ENCODE measurements around the gene SLC9A3.

The SLC9A3 gene

DNA sequence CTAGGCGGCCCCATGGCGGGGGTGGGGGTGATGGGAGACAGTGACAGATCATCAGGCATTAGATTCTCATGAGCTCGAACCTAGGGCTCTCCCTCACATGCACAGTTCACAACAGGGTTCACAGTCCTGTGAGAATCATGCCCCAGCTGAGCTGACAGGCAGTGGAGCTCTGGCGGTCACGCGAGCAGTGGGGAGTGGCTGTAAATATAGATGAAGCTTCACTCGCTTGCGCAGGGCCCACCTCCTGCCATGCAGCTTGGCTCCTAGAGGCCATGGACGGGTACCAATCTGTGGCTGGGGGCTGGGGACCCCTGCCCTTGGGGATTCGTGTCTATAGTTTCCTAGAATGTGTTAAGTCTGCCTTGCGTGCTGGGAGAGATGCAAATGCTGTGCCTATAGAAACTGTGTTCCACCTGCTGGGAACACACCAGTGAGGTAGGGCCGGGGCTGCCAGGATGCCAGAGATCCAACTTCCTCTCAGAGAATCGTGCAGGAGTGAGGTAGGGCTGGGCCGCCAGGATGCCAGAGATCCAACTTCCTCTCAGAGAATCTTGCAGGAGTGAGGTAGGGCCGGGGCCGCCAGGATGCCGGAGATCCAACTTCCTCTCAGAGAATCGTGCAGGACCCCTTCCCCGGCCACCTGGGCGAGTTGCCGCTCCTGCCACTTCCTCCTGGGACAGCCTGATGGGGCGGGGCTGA is 95.3 kb downstream of the SLC9A3 start:
- DNase-seq (ENCODE audit: low spot score) = no peak

DNA sequence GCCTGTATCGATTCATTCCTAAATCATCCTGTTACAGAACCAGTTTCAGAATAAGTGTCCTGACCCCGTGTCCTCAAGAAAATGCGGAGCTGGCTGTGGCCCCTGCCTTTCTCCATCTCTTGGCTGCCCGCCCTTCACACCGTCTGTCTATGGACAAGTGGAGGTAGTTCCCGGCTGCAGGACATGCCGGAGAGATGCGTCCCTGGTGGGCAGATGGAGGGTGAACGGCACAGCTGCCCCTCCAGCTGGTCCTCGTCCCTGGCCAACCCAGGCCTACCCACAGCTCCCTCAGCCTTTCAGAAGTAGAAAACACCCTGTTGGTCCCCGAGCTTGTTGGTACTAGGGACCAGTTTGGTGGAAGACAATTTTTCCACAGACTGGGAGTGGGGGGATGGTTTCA is 96.0 kb downstream of the SLC9A3 start:
- DNase-seq (ENCODE audit: low spot score) = no peak

DNA sequence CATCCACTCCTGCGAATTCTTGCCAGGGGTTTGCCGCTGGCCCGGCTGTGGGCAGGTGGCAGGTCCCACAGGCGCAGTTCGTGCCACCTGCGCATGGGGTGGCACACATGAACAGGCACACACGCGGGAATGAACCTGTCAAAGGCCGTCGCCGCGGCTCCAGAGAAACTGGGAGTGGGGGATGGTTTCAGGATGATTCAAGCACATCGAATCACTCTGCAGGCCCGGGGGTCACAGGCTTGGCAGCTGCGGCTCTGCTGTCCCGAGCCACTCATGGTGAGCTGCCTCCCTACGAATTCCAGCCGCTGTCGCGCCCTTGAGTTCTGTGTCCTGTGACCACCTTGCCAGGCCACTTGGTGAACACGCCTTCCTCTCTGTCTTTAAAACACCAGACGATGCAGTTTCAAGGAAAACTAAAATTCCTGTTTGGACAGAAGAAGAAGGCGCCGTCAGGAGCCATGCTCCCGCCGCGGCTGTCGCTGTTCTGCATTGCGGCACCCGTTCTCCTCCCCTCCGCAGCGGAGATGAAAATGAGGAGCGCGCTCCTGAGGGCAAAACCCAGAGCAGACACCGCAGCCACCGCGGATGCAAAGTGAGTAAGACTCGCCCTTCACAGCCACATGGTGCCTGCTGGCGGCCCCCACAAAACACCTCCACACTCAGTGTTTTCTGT is 96.7 kb downstream of the SLC9A3 start:
- DNase-seq (ENCODE audit: low spot score) = no peak

DNA sequence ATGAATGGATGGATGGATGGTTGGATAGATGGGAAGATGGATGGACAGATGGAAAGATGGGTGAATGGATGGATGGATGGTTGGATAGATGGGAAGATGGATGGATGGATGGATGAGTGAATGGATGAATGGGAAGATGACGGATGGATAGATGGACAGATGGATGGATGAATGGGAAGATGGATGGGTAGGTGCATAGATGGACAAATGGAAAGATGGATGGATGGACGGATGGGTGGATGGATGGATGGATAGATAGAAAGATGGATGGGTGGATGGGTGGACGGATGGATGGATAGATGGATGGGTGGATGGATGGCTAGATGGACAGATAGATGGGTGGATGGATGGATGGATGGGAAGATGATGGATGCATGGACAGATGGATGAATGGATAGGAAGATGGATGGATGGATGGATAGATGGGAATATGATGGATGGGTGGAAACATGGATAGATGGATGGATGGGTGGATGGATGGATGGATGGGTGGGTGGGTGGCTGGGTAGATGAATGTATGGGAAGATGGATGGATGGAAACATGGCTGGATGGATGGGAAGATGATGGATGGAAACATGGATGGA is 97.8 kb downstream of the SLC9A3 start:
- no peak for DNase-seq (ENCODE audit: low spot score)

DNA sequence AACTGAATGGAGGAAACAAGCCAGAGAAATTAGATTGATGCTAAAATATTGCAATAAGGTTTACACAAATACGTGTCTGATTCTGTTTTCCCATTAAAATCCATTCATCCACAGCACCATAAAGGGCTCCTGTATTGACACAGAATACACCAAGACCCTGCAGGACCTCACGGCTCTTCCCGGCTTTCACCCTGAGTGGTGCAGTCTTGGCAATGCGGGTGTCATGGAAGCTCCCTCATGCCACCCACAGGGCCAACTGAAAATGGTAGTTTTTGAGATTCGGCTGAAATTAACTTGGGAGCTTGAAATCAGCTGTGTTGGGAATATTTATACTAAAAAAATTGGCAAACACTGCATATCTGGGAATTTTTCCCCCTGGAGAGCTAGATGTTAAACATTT is 98.5 kb downstream of the SLC9A3 start:
- no peak for DNase-seq (ENCODE audit: low spot score)

DNA sequence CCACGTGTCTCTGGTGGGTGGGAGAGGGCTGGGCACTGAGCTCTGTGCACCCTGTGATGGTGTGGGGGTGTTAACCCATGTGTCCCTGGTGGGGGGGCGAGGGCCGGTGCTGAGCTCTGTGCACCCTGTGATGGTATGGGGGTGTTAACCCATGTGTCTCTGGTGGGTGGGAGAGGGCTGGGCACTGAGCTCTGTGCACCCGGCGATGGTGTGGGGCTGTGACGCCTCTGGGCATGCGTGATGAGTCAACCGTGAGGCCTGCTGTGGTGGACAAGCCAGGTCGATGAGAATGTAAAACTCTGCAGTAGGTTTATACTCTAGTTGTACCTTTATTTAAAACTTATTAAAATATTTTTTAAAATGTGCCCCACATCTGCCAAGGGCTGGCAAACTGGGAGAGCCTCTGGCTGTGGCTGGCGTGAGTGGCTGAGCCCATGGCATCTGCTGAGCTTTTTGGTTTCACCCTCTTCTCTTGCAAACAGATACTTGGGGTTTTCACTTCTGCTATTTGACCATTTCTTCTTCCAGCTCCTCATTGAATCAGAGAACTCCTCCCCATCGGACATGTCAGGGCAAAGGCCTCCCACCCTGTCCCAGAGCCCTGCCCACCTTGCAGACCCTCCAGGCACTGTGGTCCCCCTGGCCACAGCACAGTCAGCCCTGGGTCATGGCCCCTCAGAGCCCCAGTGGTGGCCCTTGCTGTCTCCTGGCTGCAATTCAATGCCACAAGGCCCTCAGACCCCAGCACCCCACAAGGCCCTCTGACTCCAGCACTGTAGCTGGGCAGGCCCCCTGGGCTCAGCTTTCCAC is 99.7 kb downstream of the SLC9A3 start:
- peak; percentile 42 for DNase-seq (ENCODE audit: low spot score)

DNA sequence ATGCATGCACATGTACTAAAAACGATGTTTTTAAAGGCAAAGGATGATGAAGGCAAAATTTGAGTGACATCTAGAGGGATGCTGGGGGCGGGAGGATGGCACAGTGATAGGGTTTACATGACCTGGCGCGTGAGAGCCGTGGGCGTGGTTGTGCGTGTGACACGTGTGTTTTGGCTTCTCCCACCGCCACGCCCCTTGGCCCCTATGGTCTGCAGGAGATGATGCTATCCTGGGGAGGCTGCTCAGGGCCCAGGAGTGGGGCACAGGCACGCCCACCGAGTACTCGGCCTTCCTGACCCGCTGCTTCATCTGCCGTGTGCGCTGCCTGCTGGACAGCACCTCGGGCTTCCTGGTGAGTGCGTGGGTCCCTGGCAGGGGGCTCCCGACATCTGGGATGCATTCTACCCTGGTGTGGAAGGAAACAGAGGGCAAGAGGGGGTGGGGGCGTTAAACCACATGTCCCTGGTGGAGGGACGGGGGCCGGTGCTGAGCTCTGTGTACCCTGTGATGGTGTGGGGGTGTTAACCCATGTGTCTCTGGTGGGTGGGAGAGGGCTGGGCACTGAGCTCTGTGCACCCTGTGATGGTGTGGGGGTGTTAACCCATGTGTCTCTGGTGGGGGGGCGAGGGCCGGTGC is 100.5 kb downstream of the SLC9A3 start:
- no peak for DNase-seq (ENCODE audit: low spot score)

DNA sequence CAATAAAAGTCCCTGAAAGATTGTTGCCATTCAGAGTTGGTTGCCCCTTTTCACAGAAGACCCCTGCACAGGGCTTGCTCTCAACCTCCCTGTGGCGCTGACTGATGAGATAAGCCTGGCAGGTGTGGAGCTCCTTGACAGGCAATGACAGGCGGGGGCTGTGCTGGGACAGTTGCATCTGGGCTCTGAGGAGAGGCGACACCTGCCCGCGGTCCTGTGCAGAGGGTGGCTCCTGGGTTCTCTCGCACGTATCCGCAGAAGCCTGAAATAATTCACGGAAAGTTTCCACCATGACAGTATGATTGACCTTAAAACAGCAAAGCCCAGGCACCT is 101.0 kb downstream of the SLC9A3 start:
- DNase-seq (ENCODE audit: low spot score) = no peak

DNA sequence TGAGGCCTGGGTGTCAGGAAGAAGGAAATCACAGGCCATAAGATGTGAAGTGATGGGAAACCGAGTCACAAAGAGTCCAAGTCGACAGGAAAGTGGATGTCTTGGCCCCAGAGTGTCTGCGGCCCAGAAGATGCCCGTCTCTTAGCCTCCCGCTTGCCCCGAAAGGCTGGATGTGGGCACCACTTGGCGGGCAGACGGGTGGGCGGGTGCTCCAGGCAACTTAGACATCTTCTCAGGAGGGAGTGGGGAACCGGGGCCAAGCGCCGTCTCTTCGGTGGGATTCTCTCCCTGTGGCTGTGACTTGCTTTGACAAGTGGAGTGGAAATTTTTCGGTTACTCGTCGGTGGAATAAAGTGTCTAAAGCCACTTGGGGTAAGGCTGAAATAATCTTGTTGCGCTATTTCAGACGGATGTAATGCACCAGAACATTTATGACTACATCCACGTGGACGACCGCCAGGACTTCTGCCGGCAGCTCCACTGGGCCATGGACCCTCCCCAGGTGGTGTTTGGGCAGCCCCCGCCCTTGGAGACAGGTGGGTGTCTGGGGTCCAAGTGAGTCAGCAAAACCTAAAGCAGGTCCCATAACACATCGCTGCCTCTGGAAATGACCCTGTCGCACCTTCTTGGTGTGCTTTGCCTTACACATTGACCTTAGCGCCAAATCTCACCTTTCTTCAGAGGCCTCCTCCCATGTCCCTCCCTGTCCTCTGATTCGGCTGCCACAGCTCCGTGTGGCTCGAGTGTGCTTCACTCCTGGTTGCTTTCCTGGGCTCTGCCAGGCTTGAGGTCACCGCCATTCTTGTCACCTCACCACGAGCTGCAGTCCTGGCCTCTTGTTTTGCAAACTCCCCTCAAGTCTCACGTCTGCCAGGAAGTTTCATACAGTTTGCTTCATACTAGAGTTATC is 101.7 kb downstream of the SLC9A3 start:
- DNase-seq (ENCODE audit: low spot score) = no peak

DNA sequence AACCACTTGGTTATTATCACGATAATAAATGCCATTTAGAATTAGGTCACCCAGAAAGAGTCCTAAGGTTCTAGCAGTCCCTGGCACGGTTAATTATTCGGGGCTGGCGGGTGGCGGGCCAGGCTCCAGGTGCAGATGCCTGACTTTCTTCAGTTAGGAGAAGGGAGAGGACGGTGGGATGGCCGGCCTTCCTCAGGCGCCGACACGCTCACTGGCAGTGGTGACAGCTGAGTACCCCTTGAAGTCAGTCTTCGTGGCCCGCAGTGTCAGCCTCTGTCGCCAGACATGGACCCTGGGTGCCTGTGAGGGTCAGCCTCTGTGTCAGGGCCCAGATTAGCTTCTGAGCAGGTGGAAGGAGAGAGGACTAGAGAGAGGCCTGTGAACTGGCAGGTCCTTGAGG is 102.3 kb downstream of the SLC9A3 start:
- no peak for DNase-seq (ENCODE audit: low spot score)

DNA sequence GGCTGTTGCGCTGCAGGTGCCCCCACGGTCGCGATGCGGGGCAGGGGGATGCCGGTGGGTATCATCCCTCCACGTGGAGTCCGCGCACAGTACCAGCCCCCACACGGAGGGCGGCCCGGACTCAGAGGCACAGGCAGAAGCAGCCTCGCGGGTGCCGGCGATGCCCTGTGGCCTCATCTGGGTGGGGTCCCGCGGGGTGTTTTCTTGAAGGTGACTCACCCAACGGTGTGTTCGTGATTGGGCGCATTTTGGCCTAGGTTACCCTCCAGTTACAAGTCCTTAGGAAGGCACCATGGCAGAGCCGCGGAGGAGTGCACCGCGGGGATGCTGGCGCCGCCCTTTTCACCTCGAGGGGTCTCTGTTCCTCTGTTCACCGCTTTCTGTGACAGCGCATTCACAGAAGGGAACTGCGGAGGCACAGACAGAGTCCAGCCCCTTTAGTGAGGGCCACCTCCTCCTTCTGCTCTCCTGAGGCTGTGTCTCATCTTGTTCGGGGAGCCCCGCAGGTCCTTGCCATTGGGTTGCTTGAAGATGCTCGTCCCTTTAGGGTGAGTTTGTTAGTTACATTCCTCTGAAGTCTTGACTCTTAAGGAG is 102.9 kb downstream of the SLC9A3 start:
- no peak for DNase-seq (ENCODE audit: low spot score)

DNA sequence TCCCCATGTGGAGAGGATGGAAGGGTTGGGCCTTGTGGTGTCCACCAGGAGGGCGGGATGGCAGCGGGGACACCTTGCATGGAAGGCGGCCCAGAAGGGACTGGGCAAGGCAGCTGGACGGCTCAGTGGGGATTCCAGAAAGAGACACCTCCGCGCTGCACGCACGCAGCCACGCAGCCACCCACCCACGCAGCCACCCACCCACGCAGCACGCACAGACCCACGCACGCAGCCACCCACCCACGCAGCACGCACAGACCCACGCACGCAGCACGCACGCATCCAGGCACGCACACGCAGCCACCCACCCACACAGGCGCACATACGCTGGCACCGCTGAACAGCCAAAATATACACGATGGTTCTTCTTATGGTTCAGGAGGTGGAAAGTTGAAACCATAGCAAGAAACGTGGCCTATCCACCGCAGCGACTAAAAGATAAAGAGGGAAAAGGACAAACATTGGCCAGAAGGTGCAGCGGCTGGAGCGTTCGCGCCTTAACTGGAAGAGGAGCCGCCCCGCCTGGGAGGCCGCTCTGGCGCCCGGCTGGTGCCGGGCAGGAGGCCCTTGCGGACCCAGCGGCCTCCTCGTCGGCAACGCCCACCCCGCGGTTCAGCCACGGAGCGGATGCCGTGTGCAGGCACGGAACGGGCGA is 103.5 kb downstream of the SLC9A3 start:
- no peak for DNase-seq (ENCODE audit: low spot score)

Data from pons (tissue), 1 donor.